H9 (cell line): ENCODE data around the gene STARD10. TPM values are rescaled to one million over a fixed set of nuclear protein-coding genes. Genes with fewer than 3 reads are reported as not detected.

Experiments
- DNase-seq: peaks from one replicate; pipeline ENCODE4 v3.0.0-alpha.2; 2017
- H2AFZ ChIP-seq: one replicate; pipeline ENCODE4 v1.6.1; 2013; ENCODE audit warnings: mild to moderate bottlenecking, low read length, control low read depth, moderate library complexity
- H2AK5ac ChIP-seq: 2 replicates; pipeline ENCODE4 v1.6.1; 2013; ENCODE audit warnings: low read length, control low read depth, mixed read lengths; ENCODE audit not compliant: insufficient read length
- H2BK120ac ChIP-seq: one replicate; pipeline ENCODE4 v1.6.1; 2013; ENCODE audit warnings: low read depth, mild to moderate bottlenecking, low read length, control low read depth, inconsistent platforms; ENCODE audit not compliant: poor library complexity, severe bottlenecking
- H2BK12ac ChIP-seq: 2 replicates; pipeline ENCODE4 v1.6.1; 2013; ENCODE audit warnings: low read length, control low read depth, mixed read lengths, low read depth; ENCODE audit not compliant: insufficient read length
- H2BK15ac ChIP-seq: 2 replicates; pipeline ENCODE4 v1.6.1; 2013; ENCODE audit warnings: low read depth, low read length, control low read depth
- H2BK20ac ChIP-seq: one replicate; pipeline ENCODE4 v1.6.1; 2013; ENCODE audit warnings: low read depth, mild to moderate bottlenecking, low read length, control low read depth, inconsistent platforms; ENCODE audit not compliant: poor library complexity, severe bottlenecking
- H2BK5ac ChIP-seq: 2 replicates; pipeline ENCODE4 v1.6.1; 2013; ENCODE audit warnings: low read length, control low read depth, mixed read lengths; ENCODE audit not compliant: insufficient read length
- H3K14ac ChIP-seq: 2 replicates; pipeline ENCODE4 v1.6.1; 2013; ENCODE audit warnings: low read length, control low read depth; ENCODE audit not compliant: insufficient read depth
- H3K18ac ChIP-seq: 2 replicates; pipeline ENCODE4 v1.6.1; 2013; ENCODE audit warnings: low read depth, mild to moderate bottlenecking, mixed read lengths, low read length, control low read depth; ENCODE audit not compliant: insufficient read length
- H3K23ac ChIP-seq: 2 replicates; pipeline ENCODE4 v1.6.1; 2013; ENCODE audit warnings: low read length, control low read depth, mixed read lengths, low read depth; ENCODE audit not compliant: insufficient read length
- H3K23me2 ChIP-seq: 2 replicates; pipeline ENCODE4 v1.6.1; 2013; ENCODE audit warnings: low read depth, mild to moderate bottlenecking, mixed read lengths, low read length, control low read depth; ENCODE audit not compliant: insufficient read length, poor library complexity, severe bottlenecking
- H3K27ac ChIP-seq: 2 replicates; pipeline ENCODE4 v1.5.1; 2013; ENCODE audit warnings: low read length, control low read depth, mixed read lengths, low read depth; ENCODE audit not compliant: insufficient read length
- H3K27me3 ChIP-seq: 2 replicates; pipeline ENCODE4 v1.6.1; 2013; ENCODE audit warnings: low read length, control low read depth, inconsistent platforms; ENCODE audit not compliant: insufficient read depth
- H3K4ac ChIP-seq: 2 replicates; pipeline ENCODE4 v1.6.1; 2013; ENCODE audit warnings: low read depth, mild to moderate bottlenecking, control low read depth, inconsistent platforms, low read length, moderate library complexity
- H3K4me1 ChIP-seq: 2 replicates; pipeline ENCODE4 v1.6.1; 2013; ENCODE audit warnings: low read length, control low read depth, inconsistent platforms; ENCODE audit not compliant: insufficient read depth
- H3K4me2 ChIP-seq: 2 replicates; pipeline ENCODE4 v1.6.1; 2013; ENCODE audit warnings: low read length, control low read depth, mixed read lengths; ENCODE audit not compliant: insufficient read length, insufficient read depth
- H3K56ac ChIP-seq: 2 replicates; pipeline ENCODE4 v1.6.1; 2013; ENCODE audit warnings: low read depth, mild to moderate bottlenecking, mixed read lengths, low read length, control low read depth; ENCODE audit not compliant: insufficient read length
- H3K79me1 ChIP-seq: 2 replicates; pipeline ENCODE4 v1.6.1; 2013; ENCODE audit warnings: low read depth, mild to moderate bottlenecking, moderate library complexity, low read length, control low read depth, inconsistent platforms; ENCODE audit not compliant: insufficient read depth, poor library complexity, severe bottlenecking
- H3K79me2 ChIP-seq: 2 replicates; pipeline ENCODE4 v1.6.1; 2013; ENCODE audit warnings: low read length, control low read depth, inconsistent platforms; ENCODE audit not compliant: insufficient read depth
- H3K9ac ChIP-seq: 2 replicates; pipeline ENCODE4 v1.6.1; 2013; ENCODE audit warnings: low read length, control low read depth, mixed read lengths; ENCODE audit not compliant: insufficient read length; ENCODE audit errors: extremely low read depth
- H3K9me3 ChIP-seq: one replicate; pipeline ENCODE4 v1.6.1; 2013; ENCODE audit warnings: low read depth, low read length, inconsistent platforms; ENCODE audit not compliant: control insufficient read depth
- H3T11ph ChIP-seq: one replicate; pipeline ENCODE4 v1.6.1; 2013; ENCODE audit warnings: mild to moderate bottlenecking, low read length, control low read depth, inconsistent platforms
- H4K20me1 ChIP-seq: one replicate; pipeline ENCODE4 v1.6.1; 2013; ENCODE audit not compliant: control insufficient read depth, insufficient read length, insufficient read depth
- H4K5ac ChIP-seq: 2 replicates; pipeline ENCODE4 v1.6.1; 2013; ENCODE audit warnings: low read depth, mild to moderate bottlenecking, mixed read lengths, low read length, control low read depth; ENCODE audit not compliant: insufficient read length
- H4K8ac ChIP-seq: replicated peaks from 2 replicates; pipeline ENCODE4 v1.6.1; 2013; ENCODE audit warnings: low read length, control low read depth, mixed read lengths, low read depth; ENCODE audit not compliant: insufficient read length
- H4K91ac ChIP-seq: 2 replicates; pipeline ENCODE4 v1.6.1; 2013; ENCODE audit warnings: low read depth, mild to moderate bottlenecking, moderate library complexity, mixed read lengths, low read length, control low read depth; ENCODE audit not compliant: insufficient read length
- H3K27ac Mint-ChIP-seq, 3 experiments: 2 replicates in 2 of 3; 3 replicates in 1 of 3; pipeline ENCODE4 v1.8.0; 2020 to 2021; ENCODE audit warnings: mixed read lengths in 3 of 3, mild to moderate bottlenecking in 1 of 3, moderate library complexity in 1 of 3
- H3K27me3 Mint-ChIP-seq: 2 replicates; pipeline ENCODE4 v1.8.0; 2021; ENCODE audit warnings: low read depth, mild to moderate bottlenecking, moderate library complexity, mixed read lengths
- H3K36me3 Mint-ChIP-seq, 3 experiments: 2 replicates in 2 of 3; 3 replicates in 1 of 3; pipeline ENCODE4 v1.8.0; 2020 to 2021; ENCODE audit warnings: low read depth in 3 of 3, mixed read lengths in 3 of 3; ENCODE audit not compliant: insufficient read depth in 1 of 3
- H3K4me1 Mint-ChIP-seq, 2 experiments: 2 replicates each; pipeline ENCODE4 v1.8.0; 2020; ENCODE audit warnings: mixed read lengths in 2 of 2
- H3K4me3 Mint-ChIP-seq, 2 experiments: 2 replicates in 1 of 2; 3 replicates in 1 of 2; pipeline ENCODE4 v1.8.0; 2020 to 2021; ENCODE audit warnings: mild to moderate bottlenecking in 2 of 2, mixed read lengths in 2 of 2, moderate library complexity in 1 of 2
- H3K9me3 Mint-ChIP-seq, 2 experiments: 2 replicates in 1 of 2; 3 replicates in 1 of 2; pipeline ENCODE4 v1.8.0; 2020; ENCODE audit warnings: mild to moderate bottlenecking in 2 of 2, mixed read lengths in 2 of 2, moderate library complexity in 1 of 2
- CTCF ChIP-seq: fragments of 200-600 bp; sonication (generic); conservative IDR thresholded peaks from 3 replicates; pipeline ENCODE4 v1.8.0; 2021; ENCODE audit warnings: antibody characterized with exemption, mild to moderate bottlenecking
- WGBS: extraction: QIAGEN DNeasy Blood & Tissue Kit; methylation state at CpG from one replicate; pipeline ENCODE4 v1.1.7; 2013; ENCODE audit warnings: missing lambda C conversion rate, low lambda C conversion rate, mixed read lengths; ENCODE audit not compliant: insufficient read length; ENCODE audit errors: extremely low coverage; 5-methylcytosine and 5-hydroxymethylcytosine counted together
- total RNA-seq: library from RNA; stranded (reverse); gene quantifications from 2 replicates; pipeline ENCODE4 v1.2.1, GENCODE V29; 2021

STARD10 gene
- total RNA-seq, 1 experiment from 2014 or later, result 24.4 TPM

- Mint-ChIP-seq H3K4me3 (peak overlapping the region; percentile 88 to 89; a peak in 4 of 5 replicates), H3K4me1 (peaks cover 21 to 30% of the 10 kb centered on the region in 2 experiments), H3K36me3 (peaks cover 3 to 8% (median 7%) of the 10 kb centered on the region in 3 experiments; a peak in 6 of 7 replicates), H3K27ac (no peak overlapping the region; a peak in 1 of 7 replicates), H3K9me3 (no peaks in the 10 kb centered on the region; a peak in 1 of 5 replicates), H3K27me3 (no peaks in the 10 kb centered on the region)
- H2AFZ ChIP-seq, result no peak overlapping the region
- H3T11ph ChIP-seq, result no peak overlapping the region
- H3K9ac ChIP-seq, result no peak overlapping the region
- H3K4me2 ChIP-seq, result peak overlapping the region; percentile 67
- peaks cover 2% of the 10 kb centered on the region for H4K20me1 ChIP-seq
- no peak for DNase-seq
- no peak overlapping the region for H3K18ac ChIP-seq
- H3K27me3 ChIP-seq, result no peaks in the 10 kb centered on the region
- no peak overlapping the region for H4K8ac ChIP-seq
- H2BK5ac ChIP-seq, result no peak overlapping the region
- no peaks in the 10 kb centered on the region for H3K9me3 ChIP-seq
- peaks cover 9% of the 10 kb centered on the region; the same call in 1 of the 2 replicates for H3K79me2 ChIP-seq
- peaks cover 4% of the 10 kb centered on the region for H3K23me2 ChIP-seq
- no peak overlapping the region for H3K23ac ChIP-seq
- H3K79me1 ChIP-seq, result peaks cover 7% of the 10 kb centered on the region
- H4K5ac ChIP-seq, result no peak overlapping the region
- H3K27ac ChIP-seq, result no peak overlapping the region
- no peak overlapping the region for H2AK5ac ChIP-seq
- H2BK15ac ChIP-seq, result no peak overlapping the region
- no peaks in the 10 kb centered on the region; the same call in 1 of the 2 replicates for H3K4me1 ChIP-seq
- no peak overlapping the region for H2BK20ac ChIP-seq
- no peak for TF ChIP-seq CTCF
- H3K4ac ChIP-seq, result no peak overlapping the region
- no CpG with 5 or more reads among the region's 2 CpGs for WGBS
- H4K91ac ChIP-seq, result no peak overlapping the region
- no peak overlapping the region for H2BK120ac ChIP-seq
- H2BK12ac ChIP-seq, result no peak overlapping the region
- H3K56ac ChIP-seq, result no peak overlapping the region
- no peak overlapping the region; the same call in 1 of the 2 replicates for H3K14ac ChIP-seq
Observed at GRCh38 chr11:72750556-72751115, 43.2 kb downstream of the STARD10 start.
